GM19043 (cell line): Measurements from ENCODE around the gene OGDH.

Experiments used
- ATAC-seq: cut with Tn5 transposase; IDR thresholded peaks from one replicate; pipeline ENCODE4 v1.9.1; 2021; ENCODE audit warnings: low read depth; ENCODE audit not compliant: unreplicated experiment

OGDH gene

DNA sequence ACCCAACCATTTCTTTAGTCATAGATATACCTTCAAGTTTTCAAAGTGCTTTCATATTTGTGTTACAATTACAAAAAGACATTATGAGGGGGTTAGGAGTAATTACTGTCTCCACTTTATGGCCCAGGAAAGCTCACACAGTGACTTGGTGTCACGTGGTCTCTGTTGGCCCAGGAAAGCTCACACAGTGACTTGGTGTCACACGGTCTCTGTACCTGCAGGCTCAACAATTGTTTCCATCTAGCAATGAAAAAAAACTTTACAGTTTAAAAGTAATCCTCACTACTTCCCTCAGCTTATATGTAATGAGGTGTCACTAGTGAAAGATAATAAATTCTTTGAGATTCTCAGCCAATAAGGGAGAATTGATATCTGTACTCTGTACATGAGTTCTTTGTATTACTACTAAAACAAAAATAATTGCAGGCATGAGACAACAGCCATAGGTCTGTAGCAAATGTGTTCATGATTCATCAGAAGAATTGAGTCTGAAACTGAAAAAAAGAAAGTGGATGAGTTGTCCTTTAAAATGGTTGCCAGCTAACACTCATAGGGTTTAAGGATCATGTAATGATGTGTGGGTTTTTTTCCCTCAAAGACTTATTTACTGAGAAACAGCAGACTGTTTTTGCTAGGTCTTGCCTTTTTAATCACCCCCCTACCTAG lies 10.9 kb downstream of the OGDH start:
- ATAC-seq, result no peak

DNA sequence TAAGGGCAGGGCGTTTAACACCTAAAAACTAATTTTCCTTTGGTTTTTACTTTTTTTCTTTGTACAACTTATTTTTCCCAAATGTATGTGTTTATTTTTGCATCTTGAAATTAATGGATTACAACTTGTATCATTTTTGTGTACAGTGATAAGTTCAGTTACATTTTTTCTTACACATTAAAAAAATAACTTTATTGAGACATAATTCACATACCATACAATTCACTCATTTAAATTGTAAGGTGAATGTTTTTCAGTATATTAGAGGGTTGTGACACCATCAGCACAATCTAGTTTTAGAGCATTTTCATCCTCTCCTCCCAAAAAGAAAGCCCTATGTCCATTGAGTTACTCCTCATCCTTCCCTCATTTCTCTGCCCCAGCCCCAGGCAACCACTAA lies 11.6 kb downstream of the OGDH start:
- no peak for ATAC-seq

DNA sequence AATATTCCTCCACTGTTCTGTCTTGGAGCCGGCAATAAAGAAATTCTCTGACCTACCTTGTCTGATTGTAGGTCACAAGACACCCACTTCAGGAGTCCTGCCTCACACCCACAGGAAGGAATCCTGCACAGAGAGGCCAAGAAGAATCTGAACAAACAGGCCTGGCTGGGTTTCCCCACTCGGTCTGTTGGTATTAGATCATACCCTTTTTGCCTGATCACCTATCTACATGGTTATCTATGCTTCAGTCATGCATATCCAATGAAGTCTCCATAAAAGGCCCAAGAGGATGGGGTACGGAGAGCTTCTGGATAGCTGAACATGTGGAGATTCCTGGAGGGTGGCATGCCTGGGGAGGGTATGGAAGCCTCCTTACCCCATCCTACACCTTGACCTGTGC lies 12.3 kb downstream of the OGDH start:
- ATAC-seq, result no peak

DNA sequence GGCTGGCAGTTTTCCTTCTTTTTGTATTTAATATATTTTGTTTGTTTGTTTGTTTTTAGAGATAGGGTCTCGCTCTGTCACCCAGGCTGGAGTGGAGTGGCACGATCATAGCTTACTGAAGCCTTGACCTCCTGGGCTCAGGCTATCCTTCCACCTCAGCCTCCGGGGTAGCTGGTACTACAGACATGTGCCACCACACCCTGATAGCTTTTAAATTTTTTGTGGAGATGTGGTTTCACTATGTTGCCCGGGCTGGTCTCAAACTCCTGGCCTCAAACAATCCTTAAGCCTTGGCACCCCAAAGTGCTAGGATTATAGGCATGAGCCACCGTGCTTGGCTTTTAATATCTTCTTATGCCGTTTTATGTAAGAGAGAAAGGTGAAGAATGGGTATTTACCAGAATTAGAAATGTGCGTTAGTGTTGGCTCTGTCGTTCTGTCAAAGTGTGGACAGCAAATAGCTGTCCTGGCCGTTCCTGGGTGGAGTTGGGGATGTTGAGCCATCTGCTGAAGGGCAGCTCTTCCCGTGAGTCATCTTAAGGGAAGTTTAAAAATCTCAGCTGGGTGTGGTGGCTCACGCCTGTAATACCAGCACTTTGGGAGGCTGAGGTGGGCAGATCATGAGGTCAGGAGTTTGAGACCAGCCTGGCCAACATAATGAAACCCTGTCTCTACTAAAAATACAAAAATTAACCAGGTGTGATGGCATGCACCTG lies 14.8 kb downstream of the OGDH start:
- ATAC-seq, result no peak

DNA sequence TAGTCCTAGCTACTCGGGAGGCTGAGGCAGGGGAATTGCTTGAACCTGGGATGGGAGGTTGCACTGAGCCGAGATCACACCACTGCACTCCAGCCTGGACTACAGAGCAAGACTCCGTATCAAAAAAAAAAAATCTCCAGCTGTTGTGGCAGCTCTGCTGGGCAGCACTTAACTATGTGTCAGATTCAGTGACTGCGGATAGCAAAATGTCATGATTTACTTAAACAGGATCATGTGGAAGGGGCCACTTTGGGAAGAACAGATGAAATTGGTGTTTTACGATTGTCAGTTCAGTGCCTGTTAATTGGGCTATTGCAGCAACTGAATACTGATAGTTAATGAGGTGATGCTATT lies 15.3 kb downstream of the OGDH start:
- no peak for ATAC-seq

DNA sequence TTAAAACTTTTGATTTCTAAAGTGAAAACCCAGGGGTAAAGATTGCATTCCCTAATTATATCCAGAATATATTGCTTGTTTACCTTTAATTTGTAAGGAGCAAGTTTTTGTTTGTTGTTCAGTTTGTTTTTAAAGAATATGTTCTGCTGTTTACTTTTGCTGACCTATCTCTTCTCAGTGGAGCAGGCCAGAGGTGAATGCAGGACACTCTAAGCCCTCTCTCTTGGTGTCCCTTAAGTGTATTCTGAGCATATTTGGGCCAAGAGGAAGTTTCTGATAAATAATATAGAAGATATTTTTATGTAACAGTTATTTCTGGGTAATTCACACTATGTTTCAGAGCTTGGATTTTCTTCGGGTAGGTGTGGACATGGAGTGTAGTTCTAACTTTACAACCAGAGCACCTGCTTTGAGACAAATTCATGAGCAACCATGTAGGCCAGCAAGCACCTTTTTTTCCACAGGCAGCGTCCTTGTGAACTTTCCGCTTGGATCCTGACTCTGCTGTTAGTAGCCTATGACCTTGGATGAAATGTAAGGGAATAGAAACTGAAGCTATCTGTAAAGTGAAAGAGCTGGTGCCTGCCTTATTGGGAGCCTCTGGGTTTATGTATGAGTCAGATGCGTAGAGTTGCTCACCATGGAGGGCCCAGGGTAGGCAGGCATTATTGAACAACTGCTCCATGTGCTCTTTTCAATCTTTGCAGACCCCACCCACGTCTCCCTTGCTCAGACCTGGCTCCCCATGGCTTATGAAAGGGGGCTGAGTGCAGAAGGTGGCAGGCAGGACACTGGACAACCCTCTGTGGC lies 16.1 kb downstream of the OGDH start:
- peak; percentile 79 for ATAC-seq

DNA sequence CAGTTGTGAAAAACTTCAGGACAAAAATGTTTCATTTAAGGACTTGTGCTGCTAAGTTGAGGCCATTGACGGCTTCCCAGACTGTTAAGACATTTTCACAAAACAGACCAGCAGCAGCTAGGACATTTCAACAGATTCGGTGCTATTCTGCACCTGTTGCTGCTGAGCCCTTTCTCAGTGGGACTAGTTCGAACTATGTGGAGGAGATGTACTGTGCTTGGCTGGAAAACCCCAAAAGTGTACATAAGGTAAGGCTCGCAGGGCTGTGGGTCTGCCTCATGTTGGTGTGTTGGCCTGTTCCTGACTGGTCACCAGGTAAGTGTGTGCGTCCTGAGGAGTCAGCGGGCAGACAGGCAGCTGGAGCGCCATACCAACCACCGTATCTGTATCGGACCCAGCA lies 17.9 kb downstream of the OGDH start:
- no peak for ATAC-seq

DNA sequence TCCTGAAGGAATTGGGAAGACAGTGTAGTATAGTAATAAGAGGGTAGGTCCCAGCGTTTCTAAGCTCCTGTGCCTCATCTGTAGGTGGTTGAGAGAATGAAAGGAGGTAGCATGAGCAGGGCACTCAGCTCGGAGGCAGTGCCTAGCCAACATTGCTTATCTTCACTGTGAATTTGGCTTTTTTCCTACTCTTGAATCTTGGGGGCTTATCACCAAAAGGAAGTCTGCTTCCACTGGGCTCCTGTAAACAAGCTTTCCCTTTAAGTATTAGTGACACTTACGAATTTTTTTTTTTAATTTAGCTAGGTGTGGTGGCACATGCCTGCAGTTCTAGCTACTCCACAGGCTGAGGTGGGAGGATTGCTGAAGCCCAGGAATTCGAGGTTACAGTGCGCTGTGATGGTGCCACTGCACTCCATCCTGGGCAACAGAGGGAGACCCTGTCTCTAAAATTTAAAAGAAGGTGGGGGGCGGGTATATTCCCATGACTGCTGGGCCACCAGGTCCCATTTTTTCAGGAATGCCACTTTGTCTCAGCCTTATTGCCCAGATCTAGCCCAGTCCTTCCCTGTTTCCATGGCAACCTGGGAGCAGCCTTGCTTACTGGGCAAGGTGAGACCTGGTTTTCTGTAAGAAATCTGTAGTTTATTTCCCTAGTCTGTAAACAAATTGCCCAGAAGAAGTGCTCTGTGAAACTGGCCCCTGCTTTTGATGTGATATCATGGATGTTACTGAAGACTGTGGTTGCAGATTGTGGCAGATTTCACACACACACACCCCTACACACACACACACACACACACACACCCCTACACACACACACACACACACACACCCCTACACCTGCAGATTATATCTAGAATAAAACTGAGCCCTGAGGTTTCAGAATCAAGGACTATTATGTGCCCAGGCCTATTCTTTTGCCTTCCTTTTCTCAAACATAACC lies 19.4 kb downstream of the OGDH start:
- no peak for ATAC-seq

DNA sequence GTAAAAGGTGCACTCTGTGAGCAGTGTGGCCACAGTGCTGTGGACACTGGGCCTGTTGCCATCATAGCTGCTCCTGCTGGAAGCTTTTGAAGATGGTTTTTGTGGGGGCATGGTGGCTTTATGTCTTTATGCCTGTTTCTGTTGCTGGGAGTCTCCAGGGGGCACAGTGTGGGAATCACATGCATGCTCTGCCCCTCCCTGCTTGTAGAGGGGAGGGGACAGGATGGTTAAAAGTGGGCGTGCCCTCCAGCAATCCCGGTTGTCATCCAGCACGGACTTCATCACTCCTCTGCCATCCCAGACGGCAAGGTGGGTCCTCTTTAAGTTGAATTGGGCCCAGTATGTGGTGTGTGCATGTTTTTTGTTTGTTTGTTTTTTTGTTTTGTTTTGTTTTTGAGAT lies 20.2 kb downstream of the OGDH start:
- ATAC-seq, result no peak

DNA sequence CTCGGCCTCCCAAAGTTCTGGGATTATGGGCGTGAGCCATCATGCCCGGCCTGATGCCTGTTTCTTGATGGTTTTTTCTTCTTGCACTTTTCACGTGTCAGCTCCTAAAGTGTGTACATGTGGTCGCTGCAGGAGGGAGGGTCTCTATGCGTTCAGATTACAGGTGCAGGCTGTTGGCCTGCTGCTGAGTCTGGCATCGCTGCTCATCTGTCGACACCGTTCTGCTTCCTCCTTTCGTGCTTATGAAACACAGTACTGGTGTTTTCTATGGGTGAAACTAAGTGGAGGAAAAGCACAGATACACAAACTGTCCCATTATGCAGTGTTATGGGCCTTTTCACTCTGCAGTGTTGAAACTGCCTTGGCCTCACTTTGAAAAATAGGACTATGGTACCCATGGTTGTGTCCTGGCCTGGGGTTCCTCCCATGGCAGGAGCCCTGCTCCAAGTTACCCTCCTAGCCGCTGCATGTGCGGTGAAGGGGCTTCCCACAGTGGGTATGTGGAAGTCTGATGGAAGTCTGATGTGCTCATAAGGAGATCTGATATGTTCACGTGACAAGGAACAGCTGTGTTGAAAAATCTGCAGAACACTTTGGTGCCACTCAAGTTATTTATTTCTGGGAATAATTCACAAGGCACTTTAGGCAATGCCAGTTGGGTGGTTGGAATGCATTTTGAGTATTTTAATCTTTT lies 23.5 kb downstream of the OGDH start:
- no peak for ATAC-seq

DNA sequence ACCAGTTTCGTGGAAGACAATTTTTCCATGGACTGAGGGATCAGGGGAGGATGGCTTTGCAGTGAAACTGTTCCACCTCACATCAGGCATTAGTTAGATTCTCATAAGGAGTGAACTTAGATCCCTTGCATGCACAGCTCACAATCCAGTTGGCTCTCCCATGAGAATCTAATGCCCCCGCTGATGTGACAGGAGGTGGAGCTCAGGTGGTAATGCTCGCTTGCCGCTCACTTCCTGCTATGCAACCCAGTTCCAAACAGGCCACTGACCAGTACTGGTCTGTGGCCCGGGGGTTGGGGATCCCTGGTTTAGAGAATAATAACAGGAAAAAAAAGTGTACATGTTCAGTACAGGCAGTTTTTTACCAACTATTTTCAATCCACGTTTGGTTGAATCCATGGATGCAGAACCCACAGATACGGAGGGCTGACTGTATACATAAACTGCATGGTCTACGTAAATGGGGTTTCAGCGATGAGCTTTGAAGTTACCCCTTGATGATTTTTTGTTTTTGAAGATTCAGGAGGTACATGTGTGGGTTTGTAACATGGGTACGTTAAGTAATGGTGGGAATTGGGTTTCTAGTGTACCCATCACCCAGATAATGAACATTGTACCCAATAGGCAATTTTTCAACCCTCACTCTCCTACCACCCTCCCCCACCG lies 24.5 kb downstream of the OGDH start:
- ATAC-seq, result no peak

DNA sequence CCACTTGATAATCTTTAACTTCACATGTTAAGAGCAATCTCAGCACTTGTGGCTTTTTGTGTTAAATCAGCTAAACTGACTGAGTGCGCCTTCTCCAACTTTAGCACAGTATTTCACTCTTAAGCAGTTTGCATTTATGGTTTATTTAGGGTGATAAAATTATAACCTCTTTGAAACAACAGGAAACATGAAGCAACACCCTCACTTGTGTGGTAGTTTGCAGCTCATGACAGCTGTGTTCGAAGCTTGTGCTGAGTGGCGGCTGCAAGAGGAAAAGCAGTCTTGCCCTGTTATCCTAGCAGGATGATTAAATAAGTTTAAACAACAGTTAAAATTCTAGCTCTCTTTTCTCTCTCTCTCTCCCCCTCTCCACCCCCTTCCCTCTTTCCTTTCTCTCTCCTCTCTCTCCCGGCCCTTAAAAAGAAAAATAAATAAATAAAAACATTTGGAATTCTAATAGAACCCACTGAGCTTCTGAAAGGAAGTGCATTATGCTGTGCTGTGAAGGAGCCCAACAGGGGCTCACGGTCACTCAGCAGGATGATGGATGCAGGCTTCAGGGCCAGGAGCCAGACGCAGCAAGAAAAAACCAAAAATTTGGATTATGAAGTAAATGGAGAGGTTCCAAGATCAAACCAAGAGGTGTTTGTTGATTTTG lies 25.2 kb downstream of the OGDH start:
- no peak for ATAC-seq

DNA sequence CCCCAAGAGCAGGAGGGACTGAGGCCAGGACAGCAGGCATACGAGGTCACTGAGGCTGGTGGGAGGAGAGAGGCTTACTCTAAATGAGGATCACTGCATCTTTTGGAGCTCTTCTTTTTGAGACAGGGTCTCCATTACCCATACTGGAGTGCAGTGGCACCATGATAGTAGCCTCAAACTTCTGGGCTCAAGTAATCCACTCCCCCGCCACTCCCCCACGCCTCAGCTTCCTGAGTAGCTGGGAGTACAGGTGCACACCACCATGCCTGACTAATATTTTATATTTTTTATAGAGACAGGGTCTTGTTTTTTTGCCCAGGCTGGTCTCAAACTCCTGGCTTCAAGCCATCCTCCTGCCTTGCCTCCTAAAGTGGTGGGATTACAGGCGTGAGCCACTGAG lies 25.8 kb downstream of the OGDH start:
- ATAC-seq, result no peak

DNA sequence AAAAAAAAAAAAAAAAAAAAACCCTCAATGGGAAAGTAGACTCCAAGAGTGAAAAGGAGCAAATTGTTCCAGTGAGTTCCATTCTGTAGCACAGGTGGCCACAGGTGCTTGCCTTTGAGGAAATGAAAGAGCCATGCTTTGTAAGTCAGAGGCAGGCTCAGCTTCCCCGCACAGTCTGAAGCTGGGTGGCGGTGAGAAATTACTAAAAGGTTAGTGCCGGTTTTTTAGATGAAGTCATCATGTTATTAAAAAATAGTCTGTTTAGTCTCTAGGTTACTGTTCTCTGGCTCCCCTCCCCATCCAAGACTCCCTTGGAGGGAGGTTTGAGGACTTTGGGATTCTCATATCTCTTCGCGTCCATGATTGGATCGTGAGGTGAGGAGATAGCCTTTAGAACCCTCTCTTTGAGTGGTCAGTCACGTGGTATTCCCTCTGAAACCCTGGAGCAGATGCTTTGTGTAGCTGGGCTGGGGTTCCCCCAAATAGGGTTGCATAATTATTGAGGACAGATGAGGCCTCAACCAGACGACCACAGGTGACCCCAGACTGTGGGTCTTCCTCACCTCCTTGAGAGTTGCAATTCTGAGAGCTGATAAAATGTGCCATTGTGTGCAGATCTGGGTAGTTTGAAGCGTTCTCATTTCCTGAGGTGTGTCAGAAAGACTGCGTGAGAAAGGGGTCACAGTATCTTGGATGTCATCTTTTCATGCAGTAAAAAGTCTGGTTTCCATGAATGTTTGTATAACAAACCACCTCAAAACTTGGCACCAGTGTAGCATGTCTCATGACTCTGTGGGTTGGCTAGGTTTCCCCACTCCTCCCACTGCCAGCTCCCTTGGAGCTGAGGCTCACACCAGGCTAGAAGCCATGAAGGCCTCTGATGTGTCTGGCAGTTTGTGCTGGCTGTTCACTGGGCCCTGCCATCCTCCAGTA lies 27.1 kb downstream of the OGDH start:
- ATAC-seq, result peak; percentile 60

DNA sequence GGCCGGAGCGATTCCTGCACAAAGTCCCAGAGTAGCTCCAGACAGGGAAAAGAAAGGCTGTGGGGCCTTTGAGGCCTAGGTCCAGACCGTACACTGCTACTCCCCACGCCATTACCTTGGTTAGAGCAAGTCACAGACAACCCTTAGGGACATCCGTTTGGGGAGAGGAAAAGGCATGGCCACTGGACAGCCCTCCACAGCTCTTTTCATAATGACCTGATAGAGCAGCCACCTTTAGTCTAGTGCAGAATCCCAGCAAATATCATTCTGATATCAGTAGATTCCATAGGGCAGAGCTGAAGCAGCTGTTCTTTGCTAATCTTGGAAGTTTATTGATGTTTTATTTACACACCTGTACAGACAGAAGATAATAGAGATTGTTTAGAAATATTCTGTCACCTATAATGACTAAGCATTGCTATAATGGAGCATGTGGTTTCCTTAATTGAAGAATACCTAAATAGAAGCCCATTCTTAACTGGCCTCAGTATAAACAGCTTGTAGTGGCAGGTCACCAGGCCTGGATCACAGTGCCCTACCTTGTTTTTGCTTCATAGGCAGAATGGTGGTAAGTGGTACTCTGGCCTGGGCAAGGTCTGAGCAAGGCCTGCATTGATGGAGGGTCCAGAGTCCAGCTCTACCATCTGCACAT lies 27.9 kb downstream of the OGDH start:
- no peak for ATAC-seq

DNA sequence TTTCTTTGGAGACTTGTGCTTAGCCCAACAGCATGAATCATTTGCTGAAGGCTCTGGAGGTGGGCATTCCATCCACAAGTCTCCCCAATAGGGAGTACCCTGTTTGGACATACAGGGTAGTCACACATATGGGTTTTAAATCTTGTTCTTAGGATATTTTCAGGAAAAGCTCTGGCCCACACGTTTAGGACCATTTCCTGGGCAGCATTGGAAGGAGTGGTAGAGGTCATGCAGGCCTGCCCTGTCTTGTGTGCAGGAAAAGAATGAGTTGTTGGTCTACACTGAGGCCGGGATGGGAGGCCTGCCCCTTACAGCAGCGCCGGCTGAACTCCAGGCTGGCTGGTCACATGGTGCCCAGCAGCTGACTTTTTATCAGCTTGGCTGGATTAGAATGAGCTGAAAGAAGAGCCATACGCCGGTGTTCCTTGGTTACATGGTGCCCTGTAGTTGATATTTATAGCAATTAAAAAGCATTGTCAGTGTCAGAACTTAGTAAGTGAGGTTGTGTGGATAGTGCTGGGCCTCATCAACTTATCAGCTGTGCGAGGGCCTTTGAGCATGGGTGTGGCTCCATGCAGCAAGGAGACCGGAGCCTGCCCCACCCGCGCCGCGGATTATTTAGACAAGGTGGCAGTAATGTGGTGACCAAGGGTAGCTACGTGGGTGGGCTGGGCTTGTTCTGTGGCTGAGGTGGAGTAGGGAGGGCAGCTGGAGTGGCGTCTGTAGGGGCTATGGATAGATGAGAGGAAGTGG lies 28.6 kb downstream of the OGDH start:
- ATAC-seq, result no peak
